Psoas muscle (tissue), 8 donors: ENCODE data around the gene OR4D2. TPM values are rescaled to one million over a fixed set of nuclear protein-coding genes. Genes with fewer than 3 reads are reported as not detected.

ENCODE experiments used
- ATAC-seq, 4 donors: fragments of 200-7000 bp; cut with Tn5 transposase; one replicate each; pipeline ENCODE4 v1.9.1; 2020; ENCODE audit warnings: moderate library complexity in 3 of 4, mild to moderate bottlenecking in 2 of 4
- DNase-seq, 2 donors: peaks; one replicate each; pipeline ENCODE4 v3.0.0-alpha.2; 2020
- H3K27ac ChIP-seq: fragments of 200-600 bp; one replicate; pipeline ENCODE4 v1.8.0; 2022
- H3K27me3 ChIP-seq, 3 donors: fragments of 200-600 bp in 1 of 3; one replicate each; pipeline versions ENCODE4 v1.6.1 to v1.8.0; 2013 to 2022; ENCODE audit warnings: low read length in 2 of 3, mild to moderate bottlenecking in 2 of 3, moderate library complexity in 1 of 3; ENCODE audit not compliant: insufficient read depth in 3 of 3
- H3K36me3 ChIP-seq, 2 donors: fragments of 200-600 bp in 1 of 2; one replicate each; pipeline versions ENCODE4 v1.6.1 to v1.8.0; 2013 to 2022; ENCODE audit warnings: low read depth in 1 of 2, mild to moderate bottlenecking in 1 of 2, moderate library complexity in 1 of 2; ENCODE audit not compliant: insufficient read depth in 1 of 2
- H3K4me1 ChIP-seq: fragments of 200-600 bp; one replicate; pipeline ENCODE4 v1.8.0; 2022
- H3K4me3 ChIP-seq: fragments of 200-600 bp; one replicate; pipeline ENCODE4 v1.8.0; 2022; ENCODE audit warnings: mild to moderate bottlenecking
- H3K9me3 ChIP-seq: fragments of 200-600 bp; one replicate; pipeline ENCODE4 v1.8.0; 2022
- CTCF ChIP-seq: fragments of 200-600 bp; IDR thresholded peaks from one replicate; pipeline ENCODE4 v1.8.0; 2022; ENCODE audit warnings: antibody characterized with exemption
- WGBS, 3 donors: extraction: QIAGEN DNeasy Blood & Tissue Kit; methylation state at CpG; one replicate each; pipeline versions ENCODE4 v1.1.6 to v1.1.7; 2013; 5-methylcytosine and 5-hydroxymethylcytosine counted together
- intact Hi-C, 2 donors: fragments of 100-400 bp; cut with DNase I; formaldehyde crosslinking; loops; one replicate each; pipeline versions ENCODE4 v1.11.0 to v1.14.2; 2022
- polyA plus RNA-seq, 3 donors: library from polyadenylated mRNA; stranded (reverse); fragments of 200-250 nt; gene quantifications; one replicate each; pipeline ENCODE4 v1.2.3, GENCODE V29; 2013
- total RNA-seq, 4 donors: library from RNA; stranded (reverse); fragmentation: NEBNext Ultra II Directional in 2 of 4; extraction: Animal tissue kit (Norgen Biotek cat#: 25700) in 2 of 4; gene quantifications; one replicate each; pipeline versions ENCODE4 v1.2.1 to v1.2.4, GENCODE V29; 2021 to 2023
- donor health status: healthy with polysubstance abuse.
- donor health status: DM: no; HTN: no; CAD: no; lungs with moderate emphysema.
- donor health status: Bipolar disorder and iron deficiency.
- donor health status: healthy.
- donor health status: DM: yes; HTN: yes; CAD: no.
- donor health status: DM: no; HTN: no; CAD: no.
- donor health status: DM: no; HTN: no; CAD: no.
- donor health status: DM: yes; HTN: yes; CAD: no.

Gene OR4D2
- total and polyA plus RNA-seq, 7 donors = not detected

- H3K4me1 ChIP-seq = no peaks in the 10 kb centered on the region
- DNase-seq (no peak), ATAC-seq (no peak)
- 31 to 38% (median 32%) methylated on average over 14 of the region's 14 CpGs for WGBS, 3 donors
- H3K27ac ChIP-seq = no peak overlapping the region
- H3K9me3 ChIP-seq = no peaks in the 10 kb centered on the region
- no peaks in the 10 kb centered on the region for H3K36me3 ChIP-seq
- intact Hi-C loops = no loop called here
- H3K27me3 ChIP-seq = peaks cover 0 to 30% (median 11%) of the 10 kb centered on the region in 3 donors
- no peak for TF ChIP-seq CTCF
- H3K4me3 ChIP-seq = no peak overlapping the region
Observed at GRCh38 chr17:58191241-58191896, 24.6 kb downstream of the OR4D2 start.

GRCh38 chr17:58192612-58193011 lies 25.8 kb downstream of the OR4D2 start, which contains the start of gene EPX:
EPX (plus strand) TSS chr17:58192726; CDS start chr17:58192847, 121 bp downstream.
- DNase-seq (no peak), ATAC-seq (no peak)
- Histone ChIP-seq H3K36me3 (no peaks in the 10 kb centered on the region), H3K27me3 (peaks cover 0 to 38% (median 20%) of the 10 kb centered on the region in 3 donors), H3K9me3 (no peaks in the 10 kb centered on the region), H3K4me3 (no peak within 1 kb of the TSS), H3K4me1 (no peaks in the 10 kb centered on the region), H3K27ac (no peak within 1 kb of the TSS)
- WGBS, 3 donors = 11 to 24% (median 15%) methylated on average over 5 to 6 of the region's 6 CpGs
- intact Hi-C loops = no loop called here
- TF ChIP-seq CTCF = no peak

- intact Hi-C loops = no loop called here
- DNase-seq = no peak
- whole genome bisulfite sequencing, 3 donors = 65 to 75% (median 72%) methylated on average over 15 to 18 of the region's 18 CpGs
- no peaks in the 10 kb centered on the region for H3K9me3 ChIP-seq
- TF ChIP-seq CTCF = no peak
- H3K27ac ChIP-seq = no peak overlapping the region
- no peaks in the 10 kb centered on the region for H3K36me3 ChIP-seq
- peaks cover 0 to 41% (median 20%) of the 10 kb centered on the region in 3 donors for H3K27me3 ChIP-seq
- ATAC-seq = no peak
- no peaks in the 10 kb centered on the region for H3K4me1 ChIP-seq
- no peak overlapping the region for H3K4me3 ChIP-seq
Observed at GRCh38 chr17:58193641-58194255, 27.0 kb downstream of the OR4D2 start.

GRCh38 chr17:58195518-58196123 lies 28.8 kb downstream of the OR4D2 start:
- WGBS, 3 donors = 63 to 83% (median 76%) methylated on average over 5 of the region's 5 CpGs
- intact Hi-C loops = no loop called here
- Histone ChIP-seq H3K9me3 (no peaks in the 10 kb centered on the region), H3K4me1 (no peaks in the 10 kb centered on the region), H3K27ac (no peak overlapping the region), H3K36me3 (no peaks in the 10 kb centered on the region), H3K27me3 (peaks cover 0 to 33% (median 20%) of the 10 kb centered on the region in 3 donors), H3K4me3 (no peak overlapping the region)
- ATAC-seq = no peak
- DNase-seq = no peak
- TF ChIP-seq CTCF = no peak
